ENCODE measurements around the gene PPP3CA. TPM values are rescaled to one million over a fixed set of nuclear protein-coding genes. Genes with fewer than 3 reads are reported as not detected.
"Not testable (repeated sequence)": the region's sequence is repeated elsewhere in the genome, so short reads cannot be mapped to it uniquely, and the experiment has no call there.

PPP3CA gene
- total RNA-seq, 1 donor from 2014 or later, result 16.7 TPM

DNA sequence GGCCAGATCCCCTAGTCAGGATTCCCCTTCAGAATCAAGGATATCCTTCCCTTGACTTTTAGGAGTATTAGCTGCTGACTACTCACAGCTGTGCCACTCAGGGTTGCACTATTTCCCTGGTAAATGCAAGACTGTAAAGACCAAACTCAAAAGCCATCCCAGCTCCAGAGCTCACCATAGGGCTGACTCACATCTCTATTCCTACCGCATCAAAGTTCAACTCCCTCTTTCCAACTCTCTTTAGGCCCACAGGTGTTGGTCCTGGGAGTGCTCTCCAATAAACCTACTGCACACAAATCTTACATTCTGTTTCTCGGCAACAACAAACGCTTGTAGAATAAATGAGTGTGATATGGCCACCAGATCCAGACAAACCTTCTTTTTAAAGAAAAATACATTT is 109.6 kb downstream of the PPP3CA start:
- Histone ChIP-seq H3K27ac (replicated peaks) (no peak overlapping the region), H3K36me3 (no peaks in the 10 kb centered on the region), H3K27me3 (ENCODE audit: low read depth) (no peaks in the 10 kb centered on the region), H3K9me3 (replicated peaks) (no peaks in the 10 kb centered on the region), H3K4me1 (peaks cover 14% of the 10 kb centered on the region), H3K4me3 (no peak overlapping the region)
- no peak for DNase-seq
- no peak for TF ChIP-seq CTCF (IDR thresholded peaks at IDR 0.05; ENCODE audit: borderline replicate concordance)
- intact Hi-C loops (cut with micrococcal nuclease), result no loop called here

GRCh38 chr4:101236097-101236496 is 111.2 kb downstream of the PPP3CA start:
- no peaks in the 10 kb centered on the region for H3K36me3 ChIP-seq
- H3K4me1 ChIP-seq, result peaks cover 22% of the 10 kb centered on the region
- DNase-seq, result no peak
- H3K27ac ChIP-seq (replicated peaks), result no peak overlapping the region
- no peaks in the 10 kb centered on the region for H3K9me3 ChIP-seq (replicated peaks)
- TF ChIP-seq CTCF (IDR thresholded peaks at IDR 0.05; ENCODE audit: borderline replicate concordance), result no peak
- H3K4me3 ChIP-seq, result no peak overlapping the region
- H3K27me3 ChIP-seq (ENCODE audit: low read depth), result no peaks in the 10 kb centered on the region
- intact Hi-C loops (cut with micrococcal nuclease), result no loop called here

DNA sequence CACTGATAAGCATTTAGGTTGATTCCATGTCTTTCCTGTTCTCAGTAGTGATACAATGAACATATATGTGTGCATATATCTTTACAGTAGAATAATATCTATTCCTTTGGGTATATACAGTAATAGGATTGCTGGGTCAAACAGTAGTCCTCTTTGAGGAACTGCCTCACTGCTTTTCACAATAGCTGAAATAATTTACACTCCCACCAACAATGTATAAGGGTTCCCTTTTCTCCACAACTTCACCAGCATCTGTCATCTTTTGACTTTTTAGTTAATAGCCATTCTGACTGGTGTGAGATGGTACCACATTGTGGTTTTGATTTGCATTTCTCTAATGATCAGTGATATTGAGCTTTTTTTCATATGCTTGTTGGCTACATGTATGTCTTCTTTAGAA is 113.2 kb downstream of the PPP3CA start:
- H3K36me3 ChIP-seq; H3K27me3 ChIP-seq (ENCODE audit: low read depth); H3K27ac ChIP-seq (replicated peaks); H3K9me3 ChIP-seq (replicated peaks); H3K4me3 ChIP-seq; DNase-seq; intact Hi-C loops (cut with micrococcal nuclease): not testable (repeated sequence)
- H3K4me1 ChIP-seq, result peaks cover 17% of the 10 kb centered on the region

GRCh38 chr4:101232074-101232776 is 115.1 kb downstream of the PPP3CA start:
- no peak overlapping the region for H3K27ac ChIP-seq (replicated peaks)
- H3K27me3 ChIP-seq (ENCODE audit: low read depth), result no peaks in the 10 kb centered on the region
- no peak for DNase-seq
- peaks cover 8% of the 10 kb centered on the region for H3K4me1 ChIP-seq
- H3K4me3 ChIP-seq, result no peak overlapping the region
- H3K36me3 ChIP-seq, result no peaks in the 10 kb centered on the region
- no peaks in the 10 kb centered on the region for H3K9me3 ChIP-seq (replicated peaks)
- no peak for TF ChIP-seq CTCF (IDR thresholded peaks at IDR 0.05; ENCODE audit: borderline replicate concordance)
- intact Hi-C loops (cut with micrococcal nuclease), result no loop called here

- no peak for DNase-seq
- TF ChIP-seq CTCF (IDR thresholded peaks at IDR 0.05; ENCODE audit: borderline replicate concordance), result no peak
- Histone ChIP-seq H3K36me3 (no peaks in the 10 kb centered on the region), H3K9me3 (replicated peaks) (no peaks in the 10 kb centered on the region), H3K4me1 (peaks cover 8% of the 10 kb centered on the region), H3K4me3 (no peak overlapping the region), H3K27me3 (ENCODE audit: low read depth) (no peaks in the 10 kb centered on the region), H3K27ac (replicated peaks) (no peak overlapping the region)
- intact Hi-C loops (cut with micrococcal nuclease), result no loop called here
Observed at GRCh38 chr4:101230801-101231426, 116.4 kb downstream of the PPP3CA start.

DNA sequence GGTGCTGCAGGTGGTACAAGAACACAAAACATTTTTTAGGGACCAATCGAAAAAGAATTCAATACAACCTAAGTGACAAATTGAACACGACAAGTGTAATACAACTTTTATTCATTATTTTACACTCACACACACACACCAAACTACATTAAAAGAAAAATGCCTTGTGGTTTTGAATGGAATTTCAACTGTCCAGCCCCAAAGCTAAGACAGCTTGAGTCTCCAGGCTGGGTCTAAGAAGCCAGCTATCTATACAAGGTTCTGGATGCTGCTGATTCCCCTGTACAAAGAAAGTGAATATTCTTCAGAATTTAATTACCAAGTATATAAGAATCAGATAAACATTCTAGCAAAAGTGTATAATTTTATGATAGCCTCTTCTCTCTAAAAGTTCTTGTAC is 118.2 kb downstream of the PPP3CA start:
- Histone ChIP-seq H3K27ac (replicated peaks) (no peak overlapping the region), H3K36me3 (no peaks in the 10 kb centered on the region), H3K27me3 (ENCODE audit: low read depth) (no peaks in the 10 kb centered on the region), H3K9me3 (replicated peaks) (no peaks in the 10 kb centered on the region), H3K4me3 (no peak overlapping the region), H3K4me1 (peaks cover 15% of the 10 kb centered on the region)
- intact Hi-C loops (cut with micrococcal nuclease), result no loop called here
- TF ChIP-seq CTCF (IDR thresholded peaks at IDR 0.05; ENCODE audit: borderline replicate concordance), result no peak
- no peak for DNase-seq
